Activated CD4-positive, alpha-beta T cell treated with anti-CD3 and anti-CD28 coated beads for 36 hours (primary cell): ENCODE data around the gene ELAPOR1. TPM values are rescaled to one million over a fixed set of nuclear protein-coding genes. Genes with fewer than 3 reads are reported as not detected.

Experiments
- ATAC-seq: fragments of 200-7000 bp; cut with Tn5 transposase; one replicate; pipeline ENCODE4 v1.10.0; 2021; ENCODE audit warnings: mild to moderate bottlenecking, moderate library complexity
- CTCF ChIA-PET: fragments of 350-600 bp; sonication (Branson Sonifier 250); formaldehyde crosslinking; loops from one replicate; lab custom pipeline; 2021; ENCODE audit warnings: antibody characterized with exemption; lab: Charles Lee
- POLR2A ChIA-PET: fragments of 350-600 bp; sonication (Branson Sonifier 250); formaldehyde crosslinking; loops from one replicate; lab custom pipeline; 2021; ENCODE audit warnings: antibody characterized with exemption, inconsistent platforms; lab: Charles Lee
- DNase-seq: peaks from one replicate; pipeline ENCODE4 v3.0.0-alpha.2; 2020
- H3K27ac Mint-ChIP-seq: one replicate; pipeline ENCODE4 v1.8.0; 2021; ENCODE audit warnings: mixed read lengths
- H3K27me3 Mint-ChIP-seq: one replicate; pipeline ENCODE4 v1.8.0; 2021; ENCODE audit warnings: mixed read lengths
- H3K36me3 Mint-ChIP-seq: one replicate; pipeline ENCODE4 v1.8.0; 2021; ENCODE audit warnings: low read depth, mixed read lengths
- H3K4me1 Mint-ChIP-seq: one replicate; pipeline ENCODE4 v1.8.0; 2021; ENCODE audit warnings: mixed read lengths
- H3K4me3 Mint-ChIP-seq: one replicate; pipeline ENCODE4 v1.8.0; 2021; ENCODE audit warnings: mild to moderate bottlenecking, moderate library complexity, mixed read lengths
- H3K9me3 Mint-ChIP-seq: one replicate; pipeline ENCODE4 v1.8.0; 2021; ENCODE audit warnings: low read depth, mixed read lengths
- intact Hi-C, 2 experiments: fragments of 100-400 bp; cut with DNase I in 1 of 2; cut with micrococcal nuclease in 1 of 2; formaldehyde crosslinking; loops; one replicate each; pipeline versions ENCODE4 v1.14.2 to v1.15.1; 2022 to 2024; cut with DNase I, micrococcal nuclease
- total RNA-seq, 2 experiments: library from RNA; stranded (reverse); gene quantifications; one replicate each; pipeline ENCODE4 v1.2.3, GENCODE V29; 2021

ELAPOR1 gene
- total RNA-seq, 2 experiments from 2014 or later, result 7.1 to 8.7 TPM

- DNase-seq (peak; percentile 95), ATAC-seq (peak; percentile 62)
- Mint-ChIP-seq H3K36me3 (no peaks in the 10 kb centered on the region), H3K4me1 (peaks cover 41% of the 10 kb centered on the region), H3K4me3 (peak overlapping the region; percentile 71), H3K9me3 (no peaks in the 10 kb centered on the region), H3K27me3 (no peaks in the 10 kb centered on the region), H3K27ac (peak overlapping the region; percentile 65)
- POLR2A ChIA-PET, result no interaction called here
- CTCF ChIA-PET, result interaction anchor here (0.6 to 7.1 kb wide), 26 partner anchors 11 to 448 kb away, joined by 3 to 73 read pairs (median 4); partner anchors contain the start of genes CLCC1, SARS1, TAF13 and TMEM167B
- intact Hi-C loops, result loop anchor here (1.0 to 5.0 kb wide), 12 partner anchors 12 to 420 kb away; partner anchors contain the start of genes CLCC1 (in 1 of the 2), GPSM2 (in 1 of the 2), PRPF38B (in 1 of the 2) and PSMA5 (in 1 of the 2)
These were observed 1.1 kb upstream of the ELAPOR1 start for GRCh38 chr1:109112652-109113285.

DNA sequence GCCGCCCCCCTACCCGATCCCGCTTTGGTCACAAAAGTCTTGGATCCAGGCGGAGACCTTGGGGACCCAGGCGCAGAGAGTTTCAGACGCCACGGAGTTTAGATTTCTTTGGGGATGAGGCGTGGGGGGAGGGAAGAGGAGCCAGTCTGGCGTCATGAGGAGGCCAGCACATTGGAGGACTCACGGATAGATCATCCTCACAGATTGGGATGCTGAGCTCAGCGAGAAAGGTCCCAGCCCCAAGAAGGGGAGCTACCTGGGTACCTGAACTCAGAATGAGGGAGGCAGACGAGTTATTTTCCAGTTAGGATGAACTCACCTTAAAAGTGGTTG lies 393 bp downstream of the ELAPOR1 start:
- DNase-seq, result peak; percentile 41
- peak overlapping the region; percentile 73 for H3K27ac Mint-ChIP-seq
- CTCF ChIA-PET, result interaction anchor here (0.6 to 7.1 kb wide), 8 partner anchors 13 to 100 kb away, joined by 3 to 73 read pairs (median 4); partner anchors contain the start of gene SARS1
- intact Hi-C loops, result loop anchor here (2.0 to 5.0 kb wide), 5 partner anchors 48 to 422 kb away; partner anchors contain the start of genes PRPF38B (in 1 of the 2), PSMA5 (in 1 of the 2), SARS1 (in 1 of the 2) and STXBP3 (in 1 of the 2)
- no peaks in the 10 kb centered on the region for H3K9me3 Mint-ChIP-seq
- no peak for ATAC-seq
- no peaks in the 10 kb centered on the region for H3K36me3 Mint-ChIP-seq
- POLR2A ChIA-PET, result interaction anchor here (1.4 kb wide), 1 partner anchor 14 kb away, joined by 6 read pairs; no protein-coding TSS in a partner anchor
- H3K4me1 Mint-ChIP-seq, result peaks cover 41% of the 10 kb centered on the region
- no peaks in the 10 kb centered on the region for H3K27me3 Mint-ChIP-seq
- peak overlapping the region; percentile 71 for H3K4me3 Mint-ChIP-seq

DNA sequence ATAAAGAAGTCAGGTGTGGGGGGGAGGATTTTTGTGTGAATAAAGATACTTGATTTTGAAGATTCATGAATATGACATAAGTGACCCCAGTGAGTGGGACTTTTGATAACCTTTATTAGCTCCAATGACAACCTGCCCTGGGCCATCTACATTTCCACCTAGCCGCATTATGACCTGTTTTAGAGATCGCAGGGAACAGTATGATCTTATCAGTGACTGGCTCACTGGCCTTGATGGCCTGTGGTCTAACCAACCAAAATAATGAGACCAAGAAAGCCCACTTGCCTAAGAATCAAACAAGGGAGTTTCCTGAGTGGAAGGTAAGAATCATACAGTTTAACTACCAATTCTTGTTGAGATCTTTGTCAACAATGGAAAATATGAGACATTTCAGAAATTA lies 1.8 kb downstream of the ELAPOR1 start:
- Mint-ChIP-seq H3K36me3 (no peaks in the 10 kb centered on the region), H3K4me1 (peaks cover 35% of the 10 kb centered on the region), H3K4me3 (no peak overlapping the region), H3K9me3 (no peaks in the 10 kb centered on the region), H3K27me3 (no peaks in the 10 kb centered on the region), H3K27ac (peak overlapping the region; percentile 77)
- ChIA-PET CTCF (interaction anchor here (0.7 to 7.1 kb wide), 8 partner anchors 10 to 165 kb away, joined by 3 to 73 read pairs (median 3); partner anchors contain the start of gene SARS1), POLR2A (interaction anchor here (1.4 kb wide), 1 partner anchor 16 kb away, joined by 5 read pairs; no protein-coding TSS in a partner anchor)
- intact Hi-C loops, result loop anchor here in 1 of 2 experiments (2.0 kb wide), 2 partner anchors 97 to 369 kb away; partner anchors contain the start of genes SARS1 and STXBP3
- ATAC-seq (peak; percentile 11), DNase-seq (peak; percentile 39)

GRCh38 chr1:109116286-109116685 lies 2.4 kb downstream of the ELAPOR1 start:
- peaks cover 35% of the 10 kb centered on the region for H3K4me1 Mint-ChIP-seq
- no peak for ATAC-seq
- intact Hi-C loops, result no loop called here
- ChIA-PET POLR2A (interaction anchor here (1.4 kb wide), 1 partner anchor 16 kb away, joined by 5 read pairs; no protein-coding TSS in a partner anchor), CTCF (interaction anchor here (0.6 to 7.1 kb wide), 8 partner anchors 10 to 164 kb away, joined by 3 to 73 read pairs (median 3); partner anchors contain the start of gene SARS1)
- no peaks in the 10 kb centered on the region for H3K36me3 Mint-ChIP-seq
- no peaks in the 10 kb centered on the region for H3K27me3 Mint-ChIP-seq
- H3K9me3 Mint-ChIP-seq, result no peaks in the 10 kb centered on the region
- H3K4me3 Mint-ChIP-seq, result no peak overlapping the region
- no peak for DNase-seq
- H3K27ac Mint-ChIP-seq, result peak overlapping the region; percentile 77

DNA sequence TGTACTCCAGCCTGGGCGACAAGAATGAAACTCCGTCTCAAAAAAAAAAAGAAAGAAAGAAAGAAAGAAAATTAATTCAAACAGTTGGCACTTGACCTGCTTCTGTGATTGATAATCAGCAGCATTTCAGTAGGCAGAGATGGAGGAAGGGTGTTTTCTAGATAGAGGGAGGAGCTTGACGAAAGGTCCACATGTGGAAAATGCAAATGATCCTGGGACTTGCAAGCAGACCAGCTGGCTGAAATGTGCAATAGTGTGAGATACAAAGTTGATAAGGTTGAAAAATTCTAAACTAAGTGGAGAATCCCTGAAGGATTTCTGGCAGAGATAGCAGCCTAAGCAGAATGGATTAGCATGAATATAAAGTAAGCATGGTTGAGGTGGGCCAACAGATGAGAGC lies 4.2 kb downstream of the ELAPOR1 start:
- intact Hi-C loops, result no loop called here
- POLR2A ChIA-PET, result no interaction called here
- no peak for DNase-seq

DNA sequence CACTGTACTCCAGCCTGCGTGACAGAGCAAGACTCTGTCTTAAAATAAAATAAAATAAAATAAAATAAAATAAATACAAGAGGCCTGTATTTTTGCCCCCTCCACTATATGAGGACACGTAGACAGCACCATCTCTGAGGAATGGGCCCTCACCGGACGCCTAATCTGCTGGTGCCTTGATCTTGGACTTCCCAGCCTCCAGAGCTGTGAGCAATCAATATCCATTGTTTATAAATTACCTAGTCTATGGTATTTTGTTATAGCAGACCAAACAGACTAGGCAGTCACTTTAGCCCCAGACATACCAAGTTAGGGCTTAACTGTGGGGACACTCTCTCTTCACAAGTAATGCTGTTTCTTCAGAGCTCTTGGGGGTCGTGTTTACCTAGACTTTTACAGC lies 6.4 kb downstream of the ELAPOR1 start:
- no peaks in the 10 kb centered on the region for H3K36me3 Mint-ChIP-seq
- H3K4me3 Mint-ChIP-seq, result no peak overlapping the region
- DNase-seq (no peak), ATAC-seq (no peak)
- ChIA-PET POLR2A (interaction anchor here (0.7 kb wide), 1 partner anchor 123 kb away, joined by 3 read pairs; no protein-coding TSS in a partner anchor), CTCF (interaction anchor here (0.9 to 1.2 kb wide), 2 partner anchors 93 to 94 kb away, joined by 3 read pairs; no protein-coding TSS in a partner anchor)
- H3K9me3 Mint-ChIP-seq, result no peaks in the 10 kb centered on the region
- intact Hi-C loops, result no loop called here
- no peaks in the 10 kb centered on the region for H3K27me3 Mint-ChIP-seq
- no peak overlapping the region for H3K27ac Mint-ChIP-seq
- H3K4me1 Mint-ChIP-seq, result peaks cover 13% of the 10 kb centered on the region

More for the DNA sequence above, 4.2 kb downstream of the ELAPOR1 start:
- CTCF ChIA-PET, result no interaction called here
- peaks cover 31% of the 10 kb centered on the region for H3K4me1 Mint-ChIP-seq
- no peaks in the 10 kb centered on the region for H3K27me3 Mint-ChIP-seq
- no peaks in the 10 kb centered on the region for H3K9me3 Mint-ChIP-seq
- H3K27ac Mint-ChIP-seq, result no peak overlapping the region
- no peak overlapping the region for H3K4me3 Mint-ChIP-seq
- no peaks in the 10 kb centered on the region for H3K36me3 Mint-ChIP-seq
- no peak for ATAC-seq

DNA sequence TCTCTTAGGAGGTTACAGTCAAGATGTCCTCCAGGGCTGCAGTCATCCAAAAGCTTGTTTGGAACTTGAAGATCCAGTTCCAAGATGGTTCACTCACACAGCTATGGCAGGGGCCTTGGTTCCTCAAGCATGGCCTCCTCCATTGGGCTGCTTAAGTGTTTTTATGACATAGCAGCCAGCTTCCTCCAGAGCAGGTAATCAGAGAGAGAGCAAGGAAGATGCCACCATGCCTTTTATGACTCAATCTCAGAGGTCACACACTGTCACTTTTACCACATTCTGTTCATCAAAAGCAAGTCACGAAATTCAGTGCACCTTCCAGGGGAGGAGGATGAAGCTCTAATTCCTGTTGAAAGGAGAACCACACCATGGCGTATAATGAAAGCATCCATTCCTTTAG lies 17.1 kb downstream of the ELAPOR1 start:
- no peak for DNase-seq
- peak; percentile 71 for ATAC-seq
- no peak overlapping the region for H3K27ac Mint-ChIP-seq
- H3K36me3 Mint-ChIP-seq, result no peaks in the 10 kb centered on the region
- CTCF ChIA-PET, result interaction anchor here (0.6 to 1.9 kb wide), 5 partner anchors 19 to 557 kb away, joined by 3 to 6 read pairs (median 3); partner anchors contain the start of gene GSTM1
- H3K4me1 Mint-ChIP-seq, result peaks cover 25% of the 10 kb centered on the region
- no peak overlapping the region for H3K4me3 Mint-ChIP-seq
- H3K27me3 Mint-ChIP-seq, result no peaks in the 10 kb centered on the region
- no peaks in the 10 kb centered on the region for H3K9me3 Mint-ChIP-seq
- POLR2A ChIA-PET, result interaction anchor here (0.7 kb wide), 1 partner anchor 31 kb away, joined by 4 read pairs; no protein-coding TSS in a partner anchor
- intact Hi-C loops, result no loop called here

GRCh38 chr1:109131800-109132199 lies 17.9 kb downstream of the ELAPOR1 start:
- CTCF ChIA-PET, result no interaction called here
- no peak for DNase-seq
- no peak overlapping the region for H3K27ac Mint-ChIP-seq
- intact Hi-C loops, result no loop called here
- H3K9me3 Mint-ChIP-seq, result no peaks in the 10 kb centered on the region
- H3K4me3 Mint-ChIP-seq, result no peak overlapping the region
- no peak for ATAC-seq
- POLR2A ChIA-PET, result interaction anchor here (0.7 kb wide), 1 partner anchor 32 kb away, joined by 4 read pairs; no protein-coding TSS in a partner anchor
- H3K27me3 Mint-ChIP-seq, result no peaks in the 10 kb centered on the region
- H3K4me1 Mint-ChIP-seq, result peaks cover 27% of the 10 kb centered on the region
- no peaks in the 10 kb centered on the region for H3K36me3 Mint-ChIP-seq

DNA sequence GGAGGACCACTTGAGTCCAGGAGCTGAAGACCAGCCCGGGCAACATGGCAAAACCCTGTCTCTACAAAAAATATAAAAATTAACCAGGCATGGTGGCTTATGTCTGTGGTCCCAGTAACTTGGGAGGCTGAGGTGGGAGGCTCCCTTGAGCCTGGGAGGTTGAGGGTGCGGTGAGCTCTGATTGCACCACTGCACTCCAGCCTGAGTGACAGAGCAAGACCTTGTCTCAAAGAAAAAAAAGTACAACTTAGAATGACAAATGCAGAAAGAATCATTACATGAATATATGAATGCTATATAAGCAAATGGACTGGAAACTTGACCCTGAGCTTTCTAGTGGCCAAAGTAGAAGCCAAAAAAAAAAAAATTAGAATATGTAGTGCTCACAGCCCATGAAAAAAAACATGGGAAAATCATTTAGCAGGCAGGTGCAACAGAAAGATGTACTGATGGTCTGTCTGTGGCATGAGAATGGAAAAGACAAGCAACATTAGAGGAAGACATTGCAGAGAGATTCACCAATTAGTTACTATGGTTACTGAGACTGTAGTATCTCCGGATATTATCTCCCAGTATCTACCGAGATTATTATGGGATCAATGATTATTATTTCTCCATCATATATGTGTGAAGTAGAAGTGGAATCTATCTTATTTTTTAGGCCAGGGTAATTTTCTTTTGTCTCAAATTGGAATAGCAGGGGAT lies 19.2 kb downstream of the ELAPOR1 start:
- Mint-ChIP-seq H3K27ac (no peak overlapping the region), H3K4me3 (no peak overlapping the region), H3K27me3 (no peaks in the 10 kb centered on the region), H3K9me3 (no peaks in the 10 kb centered on the region), H3K4me1 (peaks cover 27% of the 10 kb centered on the region), H3K36me3 (no peaks in the 10 kb centered on the region)
- DNase-seq (no peak), ATAC-seq (no peak)
- POLR2A ChIA-PET, result interaction anchor here (0.6 kb wide), 1 partner anchor 924 kb away, joined by 3 read pairs; no protein-coding TSS in a partner anchor
- CTCF ChIA-PET, result interaction anchor here (0.6 kb wide), 1 partner anchor 467 kb away, joined by 3 read pairs; no protein-coding TSS in a partner anchor
- intact Hi-C loops, result no loop called here

GRCh38 chr1:109133815-109134214 lies 19.9 kb downstream of the ELAPOR1 start:
- ATAC-seq (no peak), DNase-seq (peak; percentile 38)
- H3K4me1 Mint-ChIP-seq, result peaks cover 27% of the 10 kb centered on the region
- no peaks in the 10 kb centered on the region for H3K27me3 Mint-ChIP-seq
- POLR2A ChIA-PET, result no interaction called here
- H3K9me3 Mint-ChIP-seq, result no peaks in the 10 kb centered on the region
- H3K27ac Mint-ChIP-seq, result peak overlapping the region; percentile 22
- no peak overlapping the region for H3K4me3 Mint-ChIP-seq
- H3K36me3 Mint-ChIP-seq, result no peaks in the 10 kb centered on the region
- intact Hi-C loops, result no loop called here
- CTCF ChIA-PET, result interaction anchor here (0.6 to 0.9 kb wide), 4 partner anchors 8 to 466 kb away, joined by 3 to 5 read pairs (median 3); no protein-coding TSS in a partner anchor
